Spleen (tissue), 7 donors: ENCODE measurements around the gene EDEM3.
"Not testable (repeated sequence)": the region's sequence is repeated elsewhere in the genome, so short reads cannot be mapped to it uniquely, and the experiment has no call there.

ENCODE experiments used
- POLR2A ChIP-seq, 3 donors: fragments of 450-650 bp; IDR thresholded peaks; one replicate each; pipeline ENCODE4 v1.5.1; 2017; ENCODE audit warnings: antibody characterized with exemption in 3 of 3, mild to moderate bottlenecking in 1 of 3
- TF ChIP-seq, protein P1 (sequence below), 11 experiments: fragments of 200-600 bp in 7 of 11; fragments of 450-650 bp in 4 of 11; sonication (generic) in 4 of 11; IDR thresholded peaks in 8 of 11; conservative IDR thresholded peaks in 3 of 11; 1 replicate in 7 of 11; 2 replicates in 4 of 11; pipeline versions ENCODE4 v1.4.0 to v1.8.0; 2016 to 2021; ENCODE audit warnings: antibody characterized with exemption in 11 of 11, inconsistent platforms in 4 of 11, mild to moderate bottlenecking in 1 of 11
- donor health status: DM: no; HTN: no; CAD: no; lungs with moderate emphysema.
- donor health status: DM: no; HTN: no; CAD: no.
- donor health status: DM: no; HTN: no; CAD: no.

DNA sequence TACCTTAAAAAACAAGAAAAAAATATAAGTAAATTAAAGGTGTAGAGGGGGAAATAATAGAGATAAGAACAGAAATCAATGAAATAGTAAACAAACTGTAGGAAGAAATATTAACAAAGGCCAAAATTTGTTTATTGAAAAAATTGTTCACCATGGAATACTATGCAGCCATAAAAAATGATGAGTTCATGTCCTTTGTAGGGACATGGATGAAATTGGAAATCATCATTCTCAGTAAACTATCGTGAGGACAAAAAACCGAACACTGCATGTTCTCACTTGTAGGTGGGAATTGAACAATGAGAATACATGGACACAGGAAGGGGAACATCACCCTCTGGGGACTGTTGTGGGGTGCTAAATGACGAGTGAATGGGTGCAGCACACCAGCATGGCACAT lies 75.2 kb downstream of the EDEM3 start:
- TF ChIP-seq, protein P1, sequence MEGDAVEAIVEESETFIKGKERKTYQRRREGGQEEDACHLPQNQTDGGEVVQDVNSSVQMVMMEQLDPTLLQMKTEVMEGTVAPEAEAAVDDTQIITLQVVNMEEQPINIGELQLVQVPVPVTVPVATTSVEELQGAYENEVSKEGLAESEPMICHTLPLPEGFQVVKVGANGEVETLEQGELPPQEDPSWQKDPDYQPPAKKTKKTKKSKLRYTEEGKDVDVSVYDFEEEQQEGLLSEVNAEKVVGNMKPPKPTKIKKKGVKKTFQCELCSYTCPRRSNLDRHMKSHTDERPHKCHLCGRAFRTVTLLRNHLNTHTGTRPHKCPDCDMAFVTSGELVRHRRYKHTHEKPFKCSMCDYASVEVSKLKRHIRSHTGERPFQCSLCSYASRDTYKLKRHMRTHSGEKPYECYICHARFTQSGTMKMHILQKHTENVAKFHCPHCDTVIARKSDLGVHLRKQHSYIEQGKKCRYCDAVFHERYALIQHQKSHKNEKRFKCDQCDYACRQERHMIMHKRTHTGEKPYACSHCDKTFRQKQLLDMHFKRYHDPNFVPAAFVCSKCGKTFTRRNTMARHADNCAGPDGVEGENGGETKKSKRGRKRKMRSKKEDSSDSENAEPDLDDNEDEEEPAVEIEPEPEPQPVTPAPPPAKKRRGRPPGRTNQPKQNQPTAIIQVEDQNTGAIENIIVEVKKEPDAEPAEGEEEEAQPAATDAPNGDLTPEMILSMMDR (IDR thresholded peaks at IDR 0.05 in 8 of 11, conservative IDR thresholded peaks at IDR 0.05 in 3 of 11) = not testable (repeated sequence)
- not testable (repeated sequence) for TF ChIP-seq POLR2A (IDR thresholded peaks at IDR 0.05)
